HG03432 (cell line): ENCODE results near the gene NEIL3.

Source experiments
- ATAC-seq: cut with Tn5 transposase; IDR thresholded peaks from one replicate; pipeline ENCODE4 v1.9.1; 2021; ENCODE audit warnings: mild to moderate bottlenecking, moderate library complexity; ENCODE audit not compliant: unreplicated experiment

Gene NEIL3

DNA sequence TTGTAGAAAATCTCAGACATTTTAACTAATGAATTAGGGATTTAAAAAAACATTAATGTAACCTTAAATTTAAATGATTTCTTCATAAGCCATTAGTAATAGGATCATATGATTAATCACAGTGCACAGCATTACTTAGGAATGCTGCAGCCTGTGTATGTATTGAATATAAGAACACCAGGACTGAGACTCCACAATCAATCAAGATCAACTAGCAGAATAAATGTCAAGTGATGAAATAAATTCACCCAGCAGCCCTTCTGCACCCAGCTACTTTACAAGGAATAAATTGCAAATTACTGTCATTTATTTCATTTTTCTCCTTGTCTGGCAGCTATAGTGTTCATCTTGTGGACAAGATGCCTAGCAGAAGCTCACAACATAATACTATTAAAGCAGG, 46.5 kb downstream of the NEIL3 start:
- ATAC-seq: no peak

DNA sequence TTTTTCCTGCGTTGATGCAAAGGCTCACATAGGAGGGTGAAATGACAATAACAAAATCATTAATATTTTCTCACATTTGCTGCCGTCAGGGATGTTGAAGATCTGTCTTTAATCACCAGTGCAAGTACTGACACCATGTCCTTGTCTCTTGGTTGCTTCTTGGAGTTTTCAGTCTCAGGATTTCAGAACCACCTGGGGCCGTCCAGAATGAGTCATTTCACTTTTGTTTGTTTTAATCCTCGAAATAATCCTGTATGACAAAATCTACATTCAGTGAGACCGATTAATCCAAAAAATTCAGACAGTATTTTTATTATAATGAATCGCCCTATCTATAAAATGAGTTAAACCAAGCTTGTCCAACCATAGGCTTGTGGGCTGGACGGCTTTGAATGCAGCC, 47.2 kb downstream of the NEIL3 start:
- ATAC-seq: no peak

DNA sequence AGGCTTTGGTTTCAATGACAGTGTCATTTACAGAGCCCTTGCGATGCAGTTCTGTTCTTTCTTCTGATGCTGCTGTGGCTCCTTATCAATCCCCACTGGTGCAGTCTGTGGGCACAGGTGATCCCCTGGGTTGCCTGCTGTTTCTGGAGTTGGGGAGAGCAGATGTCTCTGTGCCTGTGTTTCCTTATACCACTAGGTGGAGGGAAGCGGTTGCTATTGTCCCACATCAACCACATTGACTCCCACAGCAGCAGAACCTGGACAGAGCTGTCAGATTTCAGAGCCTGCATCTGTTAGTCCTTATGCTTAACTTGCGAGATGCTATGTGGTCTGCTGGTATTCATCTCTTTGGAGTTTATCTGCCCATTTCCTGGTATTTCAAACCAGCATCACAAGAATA, 57.7 kb downstream of the NEIL3 start:
- peak; percentile 57 for ATAC-seq

DNA sequence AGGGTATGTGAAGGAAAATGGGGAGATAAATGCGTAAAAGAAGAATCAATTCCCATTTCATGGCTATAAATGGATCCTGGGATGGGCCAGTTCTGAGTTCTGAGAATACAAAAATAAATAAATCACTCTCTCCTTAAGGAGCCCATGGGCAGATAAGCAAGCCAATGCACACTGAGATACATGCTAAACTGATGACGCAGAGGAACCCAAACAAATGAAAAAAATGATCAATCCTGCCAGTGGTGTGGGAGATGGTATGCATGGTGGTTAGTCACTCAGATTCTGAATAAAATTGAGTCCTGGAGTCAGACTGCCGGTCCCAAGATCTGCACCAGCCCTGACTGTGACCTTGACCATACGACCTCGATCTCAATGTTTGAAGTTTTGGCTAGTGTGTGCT, 59.7 kb downstream of the NEIL3 start:
- ATAC-seq: no peak

DNA sequence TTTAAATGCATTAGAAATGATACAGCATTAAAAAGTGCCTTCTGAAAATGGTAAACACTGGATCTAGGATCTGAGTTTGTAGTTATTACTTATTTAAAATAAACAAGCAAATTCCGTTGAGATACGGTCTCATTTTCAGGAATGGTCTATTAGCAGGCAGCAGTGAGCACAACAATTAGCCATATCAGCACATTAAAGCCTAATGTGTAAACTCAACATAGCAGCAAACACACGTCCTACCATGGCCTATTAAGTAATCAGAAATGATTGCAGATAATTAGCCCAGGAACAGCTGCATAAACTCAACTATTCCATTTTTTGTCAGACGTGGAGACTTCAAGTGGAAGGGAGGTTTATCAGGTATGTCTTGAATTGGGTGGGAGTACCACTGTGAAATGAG, 61.8 kb downstream of the NEIL3 start:
- ATAC-seq: no peak

DNA sequence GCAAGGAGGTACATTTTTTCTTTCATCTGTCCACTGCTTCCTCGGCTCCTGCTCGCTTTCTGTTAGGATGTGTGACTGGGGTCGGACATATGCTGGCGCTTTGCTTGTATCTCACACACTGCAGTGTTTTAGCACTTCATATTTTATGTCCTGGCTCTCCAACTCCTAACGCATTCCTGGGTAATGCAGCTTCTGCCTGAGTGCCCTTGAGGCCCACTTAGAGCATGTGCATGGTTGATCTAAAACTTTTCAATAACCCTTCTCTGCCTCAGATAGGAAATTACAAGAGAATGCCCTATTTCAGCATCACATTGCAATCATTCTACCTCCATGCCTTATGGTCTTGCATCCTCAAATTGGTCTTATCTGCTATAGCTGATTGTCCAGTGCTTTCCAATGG, 65.3 kb downstream of the NEIL3 start:
- no peak for ATAC-seq

DNA sequence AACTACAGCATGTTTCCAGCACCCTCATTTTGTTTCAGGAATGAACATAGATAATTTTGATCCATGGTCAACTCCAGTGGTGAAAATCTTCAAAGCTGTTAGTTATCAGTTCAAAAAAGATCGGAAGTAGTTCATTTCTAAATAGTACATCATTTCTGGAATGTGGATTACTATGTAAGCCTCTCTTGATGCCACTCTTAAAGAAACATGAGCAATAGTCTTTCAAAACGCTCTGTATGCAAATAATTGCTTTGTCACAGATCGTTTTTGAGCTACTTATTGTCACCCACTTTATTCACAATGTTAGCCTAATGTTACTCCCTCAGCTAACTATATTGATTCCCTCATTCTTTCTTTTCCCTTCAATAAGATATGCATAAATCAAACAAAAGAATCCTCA, 65.7 kb downstream of the NEIL3 start:
- no peak for ATAC-seq

DNA sequence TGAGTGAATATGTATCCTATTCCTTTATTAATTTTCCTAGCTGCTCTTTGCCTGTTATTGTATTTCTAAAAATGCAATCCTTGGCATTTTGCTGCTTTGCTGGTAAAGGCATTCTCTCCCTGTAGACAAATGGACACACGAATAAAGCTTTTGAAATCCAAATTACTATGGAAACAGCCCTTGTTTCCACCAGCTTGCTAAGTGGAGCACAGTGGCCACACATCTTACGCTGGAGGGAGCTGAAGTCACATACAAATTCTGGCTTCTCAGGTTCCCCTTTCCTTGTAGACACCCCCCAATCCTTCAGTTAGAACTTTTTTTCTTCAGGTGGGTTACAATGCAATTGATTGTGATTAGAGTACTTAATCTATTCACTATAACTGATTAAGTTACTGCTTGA, 66.3 kb downstream of the NEIL3 start:
- ATAC-seq: no peak

DNA sequence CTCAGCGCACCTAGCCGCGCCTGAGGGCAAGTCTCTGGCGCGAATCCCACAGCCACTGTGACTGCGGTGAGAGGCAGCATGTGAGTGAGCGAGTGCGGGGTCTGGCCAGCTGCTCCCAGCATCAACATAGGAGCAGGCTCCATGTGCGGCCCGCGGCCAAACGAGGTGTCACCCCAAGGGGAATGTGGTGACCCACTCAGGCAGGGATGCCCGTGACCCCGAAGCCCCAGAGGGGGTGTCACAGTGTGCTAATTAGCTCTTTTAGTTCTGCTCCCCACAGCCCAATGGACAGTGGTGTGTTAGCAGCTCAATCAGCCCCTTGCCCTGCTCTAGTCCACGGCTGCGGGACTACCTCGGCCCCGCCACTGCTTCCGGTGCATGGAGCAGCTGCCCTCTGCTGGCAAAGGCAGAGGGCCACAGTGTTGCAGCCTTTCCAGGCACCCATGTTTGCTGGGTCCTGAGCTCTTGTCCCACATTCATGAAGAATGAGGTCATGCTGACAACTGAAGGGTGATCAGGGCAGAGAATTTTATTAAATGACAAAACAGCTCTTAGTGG, 71.1 kb downstream of the NEIL3 start:
- ATAC-seq: no peak

DNA sequence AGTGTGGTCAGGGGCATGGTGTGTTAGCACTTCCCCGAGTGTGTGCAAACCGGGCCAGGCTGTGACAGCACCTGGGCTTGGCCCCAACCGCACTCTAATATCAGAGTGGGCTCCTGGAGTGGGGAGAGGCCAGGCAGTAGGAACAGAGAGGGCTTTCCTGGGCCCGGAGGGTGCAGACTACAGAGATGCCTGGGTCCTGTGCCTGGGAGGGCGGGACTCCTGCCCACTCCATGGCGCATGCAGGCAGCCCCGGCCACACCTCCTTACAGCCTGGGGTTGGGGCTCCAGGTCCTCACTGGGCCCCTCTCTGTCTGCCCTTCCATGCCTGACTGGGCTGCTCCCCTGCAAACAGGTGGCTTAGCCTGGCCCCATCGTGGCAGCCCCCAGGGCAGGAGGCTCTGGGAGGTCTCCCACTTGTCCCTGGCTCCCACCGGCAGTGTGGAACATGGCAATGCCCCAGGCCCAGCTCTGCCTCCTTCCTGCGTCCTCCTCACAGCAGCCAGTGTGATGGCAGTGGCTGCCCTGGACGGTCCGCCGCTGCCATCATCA, 72.2 kb downstream of the NEIL3 start:
- no peak for ATAC-seq

DNA sequence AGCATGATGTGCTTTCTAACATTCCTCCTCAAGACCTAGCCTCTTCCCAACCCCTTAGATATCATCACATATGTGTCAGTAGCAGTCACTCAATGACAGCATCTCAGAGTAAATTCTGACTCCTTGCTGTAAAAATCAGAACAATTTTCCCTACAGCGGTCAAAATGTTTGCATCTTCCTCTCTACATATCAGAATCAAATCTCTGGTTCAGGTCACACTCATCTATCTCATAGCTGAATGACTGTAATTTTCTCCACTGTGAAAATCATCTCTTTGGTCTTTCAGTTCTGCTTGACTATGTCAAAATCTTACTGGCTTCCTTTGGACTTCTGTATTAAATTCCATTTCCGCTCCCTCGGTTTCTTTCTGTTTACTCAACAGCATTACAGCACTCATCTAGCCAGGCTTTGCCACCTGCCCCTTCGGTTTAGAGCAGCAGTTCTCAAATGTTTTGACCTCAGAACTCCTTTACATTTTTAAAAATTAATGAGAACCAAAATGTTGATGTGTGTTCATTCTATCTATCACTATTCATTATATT, 75.3 kb downstream of the NEIL3 start:
- ATAC-seq: no peak

DNA sequence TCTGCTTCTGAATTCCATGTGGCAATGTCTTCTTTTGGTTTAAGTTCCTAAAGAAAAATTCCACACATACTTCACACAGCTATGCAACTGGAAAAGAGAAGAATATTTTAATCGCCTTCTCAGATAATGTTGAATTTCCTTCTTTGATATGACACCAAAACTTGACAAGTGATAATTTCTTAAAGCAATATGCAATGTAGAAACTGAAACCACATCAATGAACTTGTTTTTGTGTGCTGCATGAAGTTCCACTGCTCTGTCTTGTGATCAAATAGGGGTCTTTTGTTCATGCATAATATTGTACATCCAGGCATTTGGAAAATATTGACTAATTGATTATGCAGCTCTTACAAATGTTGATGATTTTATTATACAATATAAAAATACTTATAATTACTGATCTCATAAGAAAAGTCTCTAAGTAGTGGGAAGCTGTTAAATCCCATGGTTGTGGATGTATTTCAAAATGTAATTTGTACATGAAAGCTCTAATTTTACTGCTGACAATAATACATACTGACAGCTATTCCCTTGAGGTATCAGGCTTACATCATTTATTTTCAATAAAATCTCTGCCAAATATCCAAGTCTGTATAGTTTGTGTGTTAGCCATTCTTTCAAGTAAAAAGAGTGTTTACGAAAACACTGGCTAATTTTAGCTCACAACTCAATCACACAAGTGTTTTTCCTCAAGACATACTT, 76.1 kb downstream of the NEIL3 start:
- no peak for ATAC-seq

DNA sequence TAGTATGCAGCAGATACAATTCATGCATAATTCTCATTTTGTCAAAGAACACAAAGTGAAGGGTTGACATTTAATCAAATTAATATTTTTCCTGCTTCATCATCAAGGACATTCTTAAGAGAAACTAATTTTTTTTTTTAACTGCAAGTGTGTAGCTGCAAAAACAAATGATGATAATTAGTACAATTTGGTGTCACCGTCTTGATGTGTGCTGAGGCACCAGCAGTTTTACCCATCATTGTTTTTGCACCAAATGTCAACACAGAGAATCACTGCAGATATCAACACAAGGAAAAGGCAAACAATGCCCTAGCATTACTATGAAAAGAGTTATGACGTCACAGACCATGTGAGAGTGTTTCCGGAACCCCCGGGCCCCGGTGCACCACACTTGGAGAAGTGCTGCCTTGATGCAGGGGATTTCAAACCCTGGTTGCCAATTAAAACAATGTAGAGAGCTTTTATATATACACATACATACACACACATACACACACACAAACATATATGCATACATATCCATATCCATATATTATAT, 76.7 kb downstream of the NEIL3 start:
- no peak for ATAC-seq

DNA sequence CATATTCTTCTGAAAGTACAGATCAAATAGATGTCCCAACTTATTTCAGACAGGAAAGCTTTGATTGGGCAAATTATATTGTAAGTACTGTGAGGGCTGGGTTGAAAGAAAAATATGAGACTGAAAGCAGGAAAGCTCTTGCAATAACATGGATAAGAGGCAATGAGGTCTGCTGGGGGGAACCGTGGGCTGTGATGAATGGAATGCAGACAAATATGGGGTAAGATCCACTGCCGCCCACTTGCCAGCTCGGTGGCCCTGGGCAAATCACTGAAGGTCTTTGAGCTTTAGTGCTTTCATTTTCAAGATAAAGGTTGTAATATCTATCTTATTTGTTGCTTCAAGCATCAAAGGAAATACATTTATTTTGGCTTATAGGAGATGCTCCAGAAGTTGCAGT, 81.6 kb downstream of the NEIL3 start:
- no peak for ATAC-seq

DNA sequence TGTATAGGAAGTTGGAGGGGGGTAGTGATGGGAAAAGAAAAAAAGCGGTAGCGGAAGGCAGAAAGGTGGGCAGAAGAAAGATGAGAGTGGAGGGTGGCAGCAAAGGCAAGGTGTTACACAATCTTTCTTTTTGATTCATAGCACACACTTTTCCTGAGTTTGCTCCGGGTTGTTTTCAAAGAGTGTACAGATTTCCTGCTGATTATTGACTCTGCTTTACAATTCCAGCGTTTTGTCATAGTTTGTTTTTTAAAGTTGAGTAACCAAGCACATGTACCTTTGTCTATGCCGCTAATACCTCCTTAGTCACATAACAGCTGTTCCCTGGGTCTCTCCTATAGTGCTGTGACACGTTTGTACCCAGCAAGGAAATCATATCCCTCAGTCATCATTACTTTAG, 82.3 kb downstream of the NEIL3 start:
- ATAC-seq: no peak

DNA sequence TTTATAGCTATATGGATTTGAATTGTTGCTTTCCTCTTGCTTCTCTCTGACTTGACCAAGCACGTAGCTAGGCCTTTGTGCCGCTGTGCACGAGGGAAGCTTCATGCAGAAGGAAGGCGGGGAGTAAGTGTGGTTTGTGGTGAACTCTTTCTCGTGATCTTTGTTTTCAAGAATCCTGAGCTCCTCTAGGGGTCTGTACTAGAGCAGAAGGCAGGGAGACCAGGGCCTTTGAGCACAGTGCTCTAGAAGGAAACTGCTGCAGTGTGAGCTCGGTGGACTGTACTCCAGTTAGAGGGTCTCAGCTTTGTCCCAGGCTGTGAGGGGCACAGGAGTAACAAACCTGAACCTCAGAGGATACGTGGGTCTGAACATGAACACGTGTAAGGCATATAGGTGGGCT, 83.6 kb downstream of the NEIL3 start:
- peak; percentile 71 for ATAC-seq

DNA sequence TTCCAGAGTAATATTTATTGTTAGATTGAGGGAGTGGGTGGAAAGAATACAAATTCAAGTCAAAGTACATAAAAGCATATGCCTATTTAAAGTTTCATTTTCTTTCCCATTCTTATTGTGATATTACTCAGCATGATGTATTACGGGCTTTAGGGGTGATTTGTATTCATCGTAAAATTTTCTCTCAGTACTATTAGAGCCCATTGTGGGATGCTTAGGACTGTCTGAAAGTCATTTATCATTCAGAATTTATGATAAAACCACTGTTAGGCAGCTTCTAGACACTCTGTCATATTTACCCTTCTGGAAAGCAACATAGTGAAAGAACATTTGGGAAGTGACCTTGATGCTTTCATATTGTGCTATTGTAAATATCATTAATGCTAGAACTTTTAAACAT, 86.7 kb downstream of the NEIL3 start:
- ATAC-seq: no peak

DNA sequence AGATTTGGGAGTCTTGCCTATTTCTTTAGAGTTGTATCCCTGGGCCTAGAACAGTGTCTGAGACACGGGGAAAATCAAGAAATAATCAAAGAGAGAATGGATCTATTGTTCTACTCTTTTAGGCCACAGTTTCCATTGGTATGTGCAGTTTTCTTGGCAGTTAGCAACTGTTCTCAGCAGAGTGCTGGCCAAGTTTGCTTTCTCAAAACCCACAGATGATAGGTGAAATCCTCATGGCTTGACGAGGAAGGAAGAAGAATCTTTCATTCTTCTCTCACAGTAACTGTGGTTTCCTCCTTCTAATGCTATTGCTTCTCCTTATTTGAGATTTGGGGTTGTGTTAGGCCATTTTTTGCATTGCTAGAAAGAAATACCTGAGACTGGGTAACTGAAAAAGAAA, 90.4 kb downstream of the NEIL3 start:
- ATAC-seq: no peak

DNA sequence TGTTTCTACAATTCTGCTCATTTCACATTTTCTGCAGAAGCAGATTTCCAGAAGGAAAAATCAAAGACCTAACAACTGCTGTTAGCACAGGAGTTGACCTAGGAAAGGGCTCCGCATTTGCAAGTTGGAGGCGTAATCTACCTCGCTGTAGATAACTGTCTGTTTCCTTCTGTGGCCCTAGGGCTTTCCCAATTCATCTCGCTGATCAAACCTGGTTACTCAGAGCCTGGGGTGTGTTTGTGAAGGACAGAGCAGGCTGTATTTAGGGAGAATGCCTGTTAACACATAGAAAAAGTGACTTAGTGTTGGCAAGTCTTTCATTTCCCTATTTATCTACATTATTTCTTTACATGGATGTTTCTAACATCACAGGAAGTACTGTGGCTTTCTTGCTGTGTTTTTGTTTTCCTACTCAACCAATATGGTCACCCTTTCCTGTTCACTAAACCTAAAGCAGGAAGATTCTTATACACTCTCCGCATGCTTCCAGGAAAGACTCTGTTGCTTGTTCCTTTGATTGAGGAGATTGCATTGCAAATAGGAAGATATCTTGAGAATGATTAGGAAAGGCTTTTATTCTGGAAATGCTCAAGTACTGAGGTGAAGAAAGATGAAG, 92.1 kb downstream of the NEIL3 start:
- no peak for ATAC-seq

DNA sequence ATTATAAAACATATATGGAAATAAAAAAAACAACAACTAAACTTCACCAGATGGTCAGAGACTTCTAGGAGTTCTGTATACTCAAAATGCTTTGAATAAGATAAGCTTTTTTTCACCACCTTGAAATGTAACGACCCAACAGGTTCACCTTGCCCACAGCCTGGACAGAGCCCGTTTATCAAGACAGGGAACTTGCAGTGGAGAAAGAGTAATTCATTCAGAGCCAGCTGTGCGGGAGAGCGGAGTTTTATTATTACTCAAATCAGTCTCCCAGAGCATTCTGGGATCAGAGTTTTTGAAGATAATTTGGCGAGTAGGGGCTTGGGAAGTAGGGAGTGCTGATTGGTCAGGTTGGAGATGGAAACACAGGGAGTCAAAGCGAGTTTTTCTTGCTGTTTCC, 94.1 kb downstream of the NEIL3 start:
- no peak for ATAC-seq

DNA sequence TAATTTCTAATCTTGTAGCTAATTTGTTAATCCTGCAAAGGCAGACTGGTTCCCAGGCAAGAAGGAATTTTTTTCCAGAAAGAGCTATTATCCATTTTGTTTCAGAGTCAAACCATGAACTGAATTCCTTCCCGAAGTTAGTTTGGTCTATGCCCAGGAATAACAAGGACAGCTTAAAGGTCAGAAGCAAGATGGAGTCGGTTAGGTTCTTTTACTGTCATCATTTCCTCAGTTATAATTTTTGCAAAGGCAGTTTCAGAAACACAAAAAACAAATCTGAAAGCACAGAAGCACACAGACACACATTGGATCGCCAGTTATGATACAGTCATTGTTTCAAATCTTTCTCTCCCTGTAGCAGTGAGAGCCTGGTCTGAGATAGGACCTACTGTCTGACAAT, 94.7 kb downstream of the NEIL3 start:
- no peak for ATAC-seq

DNA sequence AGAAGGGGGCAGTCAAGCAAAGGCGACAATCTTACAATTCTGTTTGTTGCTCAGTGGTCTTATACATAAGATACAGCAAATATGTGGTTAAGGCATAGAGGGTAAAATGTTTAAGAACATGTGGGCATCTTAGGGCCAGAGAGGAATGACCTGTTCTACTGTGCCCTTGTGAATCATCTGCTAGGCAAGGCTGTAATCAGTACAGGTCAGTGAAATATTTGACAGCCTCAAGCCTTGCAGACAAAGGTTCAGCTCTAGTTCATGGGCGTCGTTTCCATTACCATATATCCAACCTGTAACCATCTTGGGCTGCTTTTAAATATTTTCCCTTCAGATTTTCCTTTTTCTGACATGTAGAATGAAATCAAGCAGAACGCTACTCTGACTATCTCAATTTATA, 95.3 kb downstream of the NEIL3 start:
- no peak for ATAC-seq
